Endothelial cell of umbilical vein (primary cell): ENCODE data around the gene ALG6.

ENCODE experiments used
- EZH2 ChIP-seq: IDR thresholded peaks from 2 replicates; pipeline ENCODE4 v1.6.1; 2012; ENCODE audit warnings: borderline replicate concordance, low read depth, mild to moderate bottlenecking, moderate library complexity, low read length, inconsistent platforms; ENCODE audit not compliant: severe bottlenecking
- FOS ChIP-seq: IDR thresholded peaks from 2 replicates; pipeline ENCODE4 v1.6.1; 2011; ENCODE audit warnings: mild to moderate bottlenecking, low read length, moderate library complexity, borderline replicate concordance; ENCODE audit not compliant: insufficient read depth
- GATA2 ChIP-seq: IDR thresholded peaks from 2 replicates; pipeline ENCODE4 v1.7.0; 2011; ENCODE audit warnings: low read depth, mild to moderate bottlenecking, moderate library complexity, mixed read lengths, low read length; ENCODE audit not compliant: insufficient read length, insufficient read depth
- JUN ChIP-seq: IDR thresholded peaks from 2 replicates; pipeline ENCODE4 v1.6.1; 2011; ENCODE audit warnings: borderline replicate concordance, low read depth; ENCODE audit not compliant: insufficient read length, insufficient read depth
- MYC ChIP-seq: IDR thresholded peaks from one replicate; pipeline ENCODE4 v1.6.1; 2011; ENCODE audit warnings: mild to moderate bottlenecking, low read depth, low read length
- POLR2A ChIP-seq: IDR thresholded peaks from 2 replicates; pipeline ENCODE4 v1.6.1; 2012; ENCODE audit warnings: low read depth, mild to moderate bottlenecking, control low read depth, low read length
- POLR2AphosphoS5 ChIP-seq: IDR thresholded peaks from 2 replicates; pipeline ENCODE4 v1.6.1; 2012; ENCODE audit warnings: low read depth, mild to moderate bottlenecking, control low read depth, low read length, moderate library complexity; ENCODE audit not compliant: insufficient read depth
- TF ChIP-seq, protein P1 (sequence below), 2 donors: IDR thresholded peaks; 1 replicate in 1 of 2; 2 replicates in 1 of 2; pipeline ENCODE4 v1.5.1; 2011; ENCODE audit warnings: low read length in 2 of 2, mild to moderate bottlenecking in 2 of 2, moderate library complexity in 2 of 2, control low read depth in 1 of 2, inconsistent platforms in 1 of 2, low read depth in 1 of 2; ENCODE audit not compliant: insufficient read depth in 1 of 2; ENCODE audit errors: extremely low read depth in 1 of 2
- TF ChIP-seq, protein P2 (sequence below): IDR thresholded peaks from 2 replicates; pipeline ENCODE4 v1.6.1; 2011; ENCODE audit not compliant: insufficient read depth, insufficient read length

DNA sequence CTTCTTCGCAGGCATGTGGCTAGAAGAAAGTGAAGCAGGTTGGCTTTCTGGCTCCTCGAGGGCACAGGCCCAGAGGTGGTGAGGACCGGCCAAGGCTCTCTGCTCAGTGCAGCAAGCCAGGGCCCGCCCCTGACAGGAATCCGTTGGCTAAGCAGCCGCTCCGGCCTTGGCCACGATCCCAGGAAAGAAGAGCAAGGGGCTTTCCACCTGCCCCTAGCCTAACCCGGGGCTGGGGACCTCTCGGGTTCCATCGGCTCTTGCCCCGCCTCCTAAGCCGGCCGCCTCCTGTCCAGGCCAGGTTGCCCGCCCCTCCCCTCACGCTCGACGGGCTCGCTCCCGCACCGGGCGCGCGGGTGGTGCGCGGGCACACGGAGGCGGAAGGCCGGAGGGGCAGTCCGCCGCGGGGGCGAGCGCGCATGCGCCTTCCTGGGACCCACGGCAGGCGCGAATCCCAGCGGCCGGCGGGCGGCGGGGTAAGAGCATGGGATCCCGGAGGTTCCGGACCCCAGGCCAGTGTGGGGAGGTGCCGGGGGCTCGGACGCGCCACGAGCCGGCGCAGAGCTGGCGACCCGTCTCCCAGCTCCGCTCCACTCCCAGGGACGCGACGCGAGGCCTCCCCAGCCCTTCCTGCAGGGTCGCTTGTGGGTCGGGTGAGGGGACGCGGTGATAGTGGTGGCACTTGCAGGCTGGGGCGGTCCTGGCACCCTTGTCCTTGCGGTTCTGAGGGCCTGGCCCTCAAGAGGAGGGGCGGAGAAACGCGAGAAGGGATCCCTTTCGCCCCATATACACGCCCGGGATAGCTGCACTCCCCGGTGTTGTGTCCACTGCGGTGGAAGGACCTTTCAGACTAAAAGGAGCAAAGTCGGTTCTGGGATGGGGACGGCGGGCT is at the start of gene ALG6:
- TF ChIP-seq EZH2, result no peak
- TF ChIP-seq, protein P1, sequence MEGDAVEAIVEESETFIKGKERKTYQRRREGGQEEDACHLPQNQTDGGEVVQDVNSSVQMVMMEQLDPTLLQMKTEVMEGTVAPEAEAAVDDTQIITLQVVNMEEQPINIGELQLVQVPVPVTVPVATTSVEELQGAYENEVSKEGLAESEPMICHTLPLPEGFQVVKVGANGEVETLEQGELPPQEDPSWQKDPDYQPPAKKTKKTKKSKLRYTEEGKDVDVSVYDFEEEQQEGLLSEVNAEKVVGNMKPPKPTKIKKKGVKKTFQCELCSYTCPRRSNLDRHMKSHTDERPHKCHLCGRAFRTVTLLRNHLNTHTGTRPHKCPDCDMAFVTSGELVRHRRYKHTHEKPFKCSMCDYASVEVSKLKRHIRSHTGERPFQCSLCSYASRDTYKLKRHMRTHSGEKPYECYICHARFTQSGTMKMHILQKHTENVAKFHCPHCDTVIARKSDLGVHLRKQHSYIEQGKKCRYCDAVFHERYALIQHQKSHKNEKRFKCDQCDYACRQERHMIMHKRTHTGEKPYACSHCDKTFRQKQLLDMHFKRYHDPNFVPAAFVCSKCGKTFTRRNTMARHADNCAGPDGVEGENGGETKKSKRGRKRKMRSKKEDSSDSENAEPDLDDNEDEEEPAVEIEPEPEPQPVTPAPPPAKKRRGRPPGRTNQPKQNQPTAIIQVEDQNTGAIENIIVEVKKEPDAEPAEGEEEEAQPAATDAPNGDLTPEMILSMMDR (IDR thresholded peaks at IDR 0.05; ENCODE audit: extremely low read depth in 1 of 2, insufficient read depth in 1 of 2, low read depth in 1 of 2, low read length in 2 of 2), result no peak
- peak; percentile 88 for TF ChIP-seq POLR2A
- TF ChIP-seq, protein P2, sequence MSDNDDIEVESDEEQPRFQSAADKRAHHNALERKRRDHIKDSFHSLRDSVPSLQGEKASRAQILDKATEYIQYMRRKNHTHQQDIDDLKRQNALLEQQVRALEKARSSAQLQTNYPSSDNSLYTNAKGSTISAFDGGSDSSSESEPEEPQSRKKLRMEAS, result no peak
- TF ChIP-seq MYC, result no peak
- TF ChIP-seq POLR2AphosphoS5, result peak; percentile 89
- TF ChIP-seq GATA2, result no peak
- TF ChIP-seq JUN, result no peak
- TF ChIP-seq FOS, result no peak
